Esophagus squamous epithelium (tissue), 4 donors: ENCODE results near the gene LGI4.

ENCODE experiments used
- CTCF ChIP-seq, 6 experiments: fragments of 450-650 bp in 4 of 6; fragments of 200-600 bp in 2 of 6; sonication (generic) in 2 of 6; IDR thresholded peaks; one replicate each; pipeline ENCODE4 v1.5.1; 2016 to 2019; ENCODE audit warnings: antibody characterized with exemption in 6 of 6, mild to moderate bottlenecking in 4 of 6, moderate library complexity in 4 of 6
- POLR2A ChIP-seq, 4 donors: fragments of 450-650 bp; IDR thresholded peaks; one replicate each; pipeline ENCODE4 v1.6.1; 2017; ENCODE audit warnings: antibody characterized with exemption in 4 of 4, mild to moderate bottlenecking in 4 of 4, moderate library complexity in 3 of 4

GRCh38 chr19:35171730-35172129 is 36.9 kb upstream of the LGI4 start:
- TF ChIP-seq CTCF (IDR thresholded peaks at IDR 0.05) (no peak), POLR2A (IDR thresholded peaks at IDR 0.05) (no peak)
